GM12865 (cell line): Measurements from ENCODE around the gene KIF17.

Source experiments
- DNase-seq: peaks from one replicate; pipeline ENCODE4 v3.0.0; 2010; ENCODE audit warnings: low read depth
- H3K4me3 ChIP-seq: 2 replicates; pipeline ENCODE4 v1.5.1; 2011; ENCODE audit warnings: mild to moderate bottlenecking, low read depth, low read length, control low read depth
- CTCF ChIP-seq: IDR thresholded peaks from 2 replicates; pipeline ENCODE4 v1.5.1; 2011; ENCODE audit warnings: low read length, control low read depth, low read depth, inconsistent platforms; ENCODE audit not compliant: insufficient read depth; ENCODE audit errors: missing control alignments

The KIF17 gene

GRCh38 chr1:20696397-20697333 is 21.1 kb downstream of the KIF17 start:
- peak; percentile 95 for TF ChIP-seq CTCF
- DNase-seq, result peak; percentile 83
- H3K4me3 ChIP-seq, result peak overlapping the region; percentile 59

- no peak overlapping the region for H3K4me3 ChIP-seq
- no peak for DNase-seq
- no peak for TF ChIP-seq CTCF
Observed at GRCh38 chr1:20695515-20695914, 22.3 kb downstream of the KIF17 start.

GRCh38 chr1:20693623-20694022 is 24.2 kb downstream of the KIF17 start:
- no peak for TF ChIP-seq CTCF
- no peak for DNase-seq
- no peak overlapping the region for H3K4me3 ChIP-seq

- no peak for TF ChIP-seq CTCF
- H3K4me3 ChIP-seq, result no peak overlapping the region
- DNase-seq, result no peak
Observed at GRCh38 chr1:20691872-20692271, 25.9 kb downstream of the KIF17 start.

- no peak for DNase-seq
- H3K4me3 ChIP-seq, result no peak overlapping the region
- TF ChIP-seq CTCF, result no peak
Observed at GRCh38 chr1:20689645-20690056, 28.2 kb downstream of the KIF17 start.

GRCh38 chr1:20686883-20687725 is 30.7 kb downstream of the KIF17 start:
- no peak for TF ChIP-seq CTCF
- no peak for DNase-seq
- H3K4me3 ChIP-seq, result no peak overlapping the region
